Right cardiac atrium (tissue), 5 donors: ENCODE results near the gene ALG10. TPM values are rescaled to one million over a fixed set of nuclear protein-coding genes. Genes with fewer than 3 reads are reported as not detected.
"Not testable (repeated sequence)": the region's sequence is repeated elsewhere in the genome, so short reads cannot be mapped to it uniquely, and the experiment has no call there.

Experiments
- ATAC-seq, 2 donors: fragments of 200-7000 bp; cut with Tn5 transposase; one replicate each; pipeline versions ENCODE4 v1.8.0 to v1.9.1; 2020; ENCODE audit warnings: moderate library complexity in 2 of 2, mild to moderate bottlenecking in 1 of 2
- DNase-seq, 3 donors: peaks; one replicate each; pipeline ENCODE4 v3.0.0-alpha.2; 2020
- H3K27ac ChIP-seq: one replicate; pipeline ENCODE4 v1.5.1; 2013; ENCODE audit warnings: mild to moderate bottlenecking, low read length, control low read depth, moderate library complexity
- H3K27me3 ChIP-seq: one replicate; pipeline ENCODE4 v1.6.1; 2013; ENCODE audit not compliant: control insufficient read depth, insufficient read depth
- H3K4me1 ChIP-seq: one replicate; pipeline ENCODE4 v1.6.1; 2013; ENCODE audit warnings: low read length; ENCODE audit not compliant: control insufficient read depth, insufficient read depth
- H3K4me3 ChIP-seq: one replicate; pipeline ENCODE4 v1.5.1; 2013; ENCODE audit warnings: low read length, control low read depth
- H3K9me3 ChIP-seq: one replicate; pipeline ENCODE4 v1.6.1; 2013; ENCODE audit warnings: low read length; ENCODE audit not compliant: control insufficient read depth
- WGBS: extraction: QIAGEN DNeasy Blood & Tissue Kit; methylation state at CpG from one replicate; pipeline ENCODE4 v1.1.7; 2013; 5-methylcytosine and 5-hydroxymethylcytosine counted together
- intact Hi-C, 4 donors: fragments of 100-400 bp; cut with DNase I; formaldehyde crosslinking; loops; one replicate each; pipeline versions ENCODE4 v1.11.0 to v1.14.0; 2022 to 2023
- polyA plus RNA-seq: library from polyadenylated mRNA; stranded (reverse); fragments of 200-250 nt; gene quantifications from one replicate; pipeline ENCODE4 v1.2.3, GENCODE V29; 2013
- total RNA-seq, 4 donors: library from RNA; stranded (reverse); fragmentation: NEBNext Ultra II Directional; extraction: Animal tissue kit (Norgen Biotek cat#: 25700); gene quantifications; one replicate each; pipeline ENCODE4 v1.2.1, GENCODE V29; 2021
- donor health status: healthy with polysubstance abuse.
- donor health status: DM: no; HTN: yes; CAD: no.
- donor health status: DM: no; HTN: no; CAD: no.
- donor health status: DM: no; HTN: yes; CAD: no; lungs with severe emphysema.
- donor health status: DM: yes; HTN: yes; CAD: no.

The ALG10 gene
- total and polyA plus RNA-seq, 5 donors = 0.79 to 5.6 (median 4.7) TPM

DNA sequence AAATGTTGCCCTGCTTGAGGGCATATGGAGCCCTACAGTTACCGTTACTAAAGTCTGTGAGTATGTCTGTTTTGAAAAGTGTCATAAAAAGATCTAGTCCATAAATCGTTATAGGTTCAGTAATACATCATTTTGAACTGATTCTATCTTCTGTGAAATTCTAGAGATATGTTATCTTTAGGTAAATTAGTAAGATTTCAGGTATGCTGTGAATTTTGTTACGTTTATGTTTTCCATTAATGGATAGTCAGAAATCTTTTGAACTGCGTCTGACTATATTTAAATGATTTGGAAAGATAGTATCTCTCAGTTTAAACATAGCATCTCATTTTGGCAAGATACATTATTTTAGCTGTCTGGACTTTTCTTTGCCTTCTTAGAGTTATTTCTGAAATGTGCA is 8.3 kb downstream of the ALG10 start:
- ATAC-seq (no peak), DNase-seq (no peak)
- intact Hi-C loops = loop anchor here in 1 of 4 donors (10.0 kb wide), 1 partner anchor 184 kb away; no protein-coding TSS in a partner anchor
- Histone ChIP-seq H3K9me3 (no peaks in the 10 kb centered on the region), H3K4me3 (no peak overlapping the region), H3K27me3 (no peaks in the 10 kb centered on the region), H3K4me1 (no peaks in the 10 kb centered on the region), H3K27ac (no peak overlapping the region)
- WGBS = 91% methylated on average over 4 of the region's 4 CpGs

DNA sequence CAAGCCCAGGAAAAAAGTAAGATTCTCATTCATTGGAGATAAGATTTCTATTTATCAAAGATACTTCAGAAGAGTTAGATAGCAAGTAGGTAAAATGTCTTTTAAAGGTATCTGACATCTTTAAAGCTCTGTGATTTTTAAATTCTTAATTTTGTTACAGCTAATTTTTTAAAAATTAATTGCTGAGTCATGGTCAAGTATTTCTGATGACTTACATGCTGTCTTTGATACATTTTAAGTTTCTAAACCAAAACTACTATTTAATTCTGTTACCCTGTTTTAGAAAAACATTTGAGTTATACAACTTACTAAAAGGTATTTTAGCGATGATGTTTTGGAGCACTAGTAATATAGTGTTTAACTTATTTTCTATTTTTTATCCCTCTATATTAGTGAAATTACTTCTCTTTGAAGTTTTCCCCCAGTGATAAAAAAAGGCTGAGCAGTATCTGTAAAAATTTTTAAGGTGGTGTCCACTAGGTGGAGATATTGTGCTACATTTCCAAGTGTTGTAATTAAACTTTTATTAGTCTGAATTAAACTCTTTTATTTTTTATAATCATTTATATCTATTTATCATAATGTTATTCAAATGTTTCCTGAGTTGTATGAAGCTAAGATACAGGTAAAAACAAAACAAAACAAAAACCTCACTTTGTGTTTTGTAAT is 11.5 kb downstream of the ALG10 start:
- no peaks in the 10 kb centered on the region for H3K4me1 ChIP-seq

GRCh38 chr12:34038357-34038756 is 16.1 kb downstream of the ALG10 start:
- H3K4me3 ChIP-seq, ATAC-seq, H3K27me3 ChIP-seq, H3K9me3 ChIP-seq, H3K4me1 ChIP-seq, DNase-seq, H3K27ac ChIP-seq: not testable (repeated sequence)
- WGBS = 84% methylated on average over 3 of the region's 3 CpGs
- intact Hi-C loops = loop anchor here in 1 of 4 donors (10.0 kb wide), 1 partner anchor 176 kb away; no protein-coding TSS in a partner anchor

More for the DNA sequence above, 11.5 kb downstream of the ALG10 start:
- 27% methylated on average over 1 of the region's 1 CpG for WGBS
- H3K4me3 ChIP-seq = no peak overlapping the region
- ATAC-seq (no peak), DNase-seq (no peak)
- intact Hi-C loops = loop anchor here in 1 of 4 donors (10.0 kb wide), 1 partner anchor 181 kb away; no protein-coding TSS in a partner anchor
- H3K27ac ChIP-seq = no peak overlapping the region
- H3K27me3 ChIP-seq = no peaks in the 10 kb centered on the region
- no peaks in the 10 kb centered on the region for H3K9me3 ChIP-seq

DNA sequence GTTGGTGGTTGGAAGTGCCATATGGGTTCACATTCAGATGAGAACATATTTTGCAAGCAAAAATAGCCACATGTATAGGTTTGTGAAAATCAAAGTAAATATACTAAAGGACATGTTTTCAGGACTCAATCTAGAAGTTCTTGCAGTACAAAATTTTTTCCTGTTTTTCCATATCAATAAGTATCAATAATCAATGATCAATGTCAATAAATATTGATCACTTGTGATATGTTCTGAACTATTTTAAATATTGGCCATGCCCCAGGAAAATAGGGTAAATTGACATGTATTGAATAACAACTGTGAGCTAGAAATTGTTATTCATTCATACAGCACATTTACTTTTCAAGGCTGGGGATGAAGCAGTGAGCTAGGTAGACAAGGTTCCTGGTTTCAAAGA is 24.3 kb downstream of the ALG10 start:
- no peak overlapping the region for H3K4me3 ChIP-seq
- H3K4me1 ChIP-seq = no peaks in the 10 kb centered on the region
- intact Hi-C loops = no loop called here
- H3K9me3 ChIP-seq = no peaks in the 10 kb centered on the region
- no peaks in the 10 kb centered on the region for H3K27me3 ChIP-seq
- no peak overlapping the region for H3K27ac ChIP-seq
- no peak for ATAC-seq
- DNase-seq = no peak

DNA sequence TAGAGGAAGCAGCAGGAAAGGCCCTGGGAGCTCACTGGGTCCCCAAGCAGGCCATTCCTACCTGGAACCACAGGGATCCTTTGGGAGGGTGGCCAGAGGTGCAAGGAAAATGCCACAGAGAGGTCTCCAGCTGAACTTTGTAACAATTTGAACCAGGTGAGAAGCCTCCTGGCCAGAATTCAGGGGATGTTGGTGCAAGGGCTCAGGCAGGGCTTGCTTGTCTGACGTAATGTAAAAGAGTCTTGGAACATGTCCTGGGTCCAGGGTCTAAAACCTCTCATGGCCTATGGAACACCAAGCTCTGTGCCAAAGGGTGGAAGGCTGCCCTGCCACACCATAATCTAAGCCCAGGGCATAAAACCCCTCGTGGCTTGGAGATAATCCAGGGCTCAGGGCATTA is 25.6 kb downstream of the ALG10 start:
- H3K9me3 ChIP-seq, ATAC-seq, H3K27ac ChIP-seq, intact Hi-C loops, H3K4me3 ChIP-seq, H3K27me3 ChIP-seq, H3K4me1 ChIP-seq, DNase-seq: not testable (repeated sequence)
- WGBS = 74% methylated on average over 2 of the region's 2 CpGs

DNA sequence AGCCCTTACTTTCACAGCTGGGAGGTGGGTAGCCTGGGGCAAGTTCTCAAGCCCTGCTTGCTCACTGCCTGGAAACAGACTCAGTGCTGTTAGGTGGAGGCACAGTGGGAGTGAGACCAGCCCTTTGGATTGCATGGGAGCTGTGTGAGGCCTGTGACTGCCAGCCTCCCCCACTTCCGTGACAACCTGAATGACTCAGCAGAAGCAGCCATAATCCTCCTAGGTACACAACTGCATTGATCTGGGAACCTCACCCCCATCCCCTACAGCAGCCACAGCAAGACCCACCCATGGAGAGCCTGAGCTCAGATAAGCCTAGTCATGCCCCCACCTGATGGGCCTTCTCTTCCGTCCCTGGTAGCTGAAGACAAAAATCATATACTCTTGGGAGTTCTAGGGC is 26.4 kb downstream of the ALG10 start:
- Histone ChIP-seq H3K4me3 (no peak overlapping the region), H3K27me3 (no peaks in the 10 kb centered on the region), H3K9me3 (no peaks in the 10 kb centered on the region), H3K4me1 (no peaks in the 10 kb centered on the region), H3K27ac (no peak overlapping the region)
- intact Hi-C loops = no loop called here
- DNase-seq (no peak), ATAC-seq (no peak)
- 94% methylated on average over 2 of the region's 2 CpGs for WGBS

- H3K27ac ChIP-seq = no peak overlapping the region
- H3K9me3 ChIP-seq = no peaks in the 10 kb centered on the region
- DNase-seq = no peak
- no peaks in the 10 kb centered on the region for H3K27me3 ChIP-seq
- intact Hi-C loops = no loop called here
- no peak for ATAC-seq
- H3K4me1 ChIP-seq = no peaks in the 10 kb centered on the region
- no peak overlapping the region for H3K4me3 ChIP-seq
- WGBS = 49% methylated on average over 1 of the region's 1 CpG
Measured at GRCh38 chr12:34051486-34051885, 29.2 kb downstream of the ALG10 start.

GRCh38 chr12:34054938-34055337 is 32.6 kb downstream of the ALG10 start:
- Histone ChIP-seq H3K9me3 (no peaks in the 10 kb centered on the region), H3K4me1 (no peaks in the 10 kb centered on the region), H3K27me3 (no peaks in the 10 kb centered on the region), H3K27ac (no peak overlapping the region), H3K4me3 (no peak overlapping the region)
- intact Hi-C loops = no loop called here
- ATAC-seq (no peak), DNase-seq (no peak)
- WGBS = 28% methylated on average over 1 of the region's 1 CpG
